SU-DHL-6 (cell line): ENCODE measurements around the gene DLST.

ENCODE experiments used
- H2AFZ ChIP-seq: fragments of 200-600 bp; sonication (generic); 2 replicates; pipeline ENCODE4 v1.6.1; 2014; ENCODE audit warnings: low read depth, mild to moderate bottlenecking, moderate library complexity, mixed read lengths, antibody characterized with exemption, low read length; ENCODE audit not compliant: severe bottlenecking
- H3F3A ChIP-seq: fragments of 200-600 bp; shearing (Covaris generic); 2 replicates; pipeline ENCODE4 v1.6.0; 2016; ENCODE audit warnings: antibody characterized with exemption, mild to moderate bottlenecking; ENCODE audit not compliant: insufficient read depth
- H3K27ac ChIP-seq: fragments of 200-600 bp; sonication (generic); 2 replicates; pipeline ENCODE4 v1.5.1; 2016; ENCODE audit warnings: low read depth, mild to moderate bottlenecking, low read length, moderate library complexity, mixed read lengths
- H3K27me3 ChIP-seq: fragments of 200-600 bp; sonication (generic), shearing (Covaris generic); 2 replicates; pipeline ENCODE4 v1.6.0; 2014; ENCODE audit warnings: mild to moderate bottlenecking, low read length
- H3K36me3 ChIP-seq: fragments of 200-600 bp; sonication (generic); 2 replicates; pipeline ENCODE4 v1.6.1; 2014; ENCODE audit warnings: mild to moderate bottlenecking, low read length, mixed read lengths
- H3K4me2 ChIP-seq: fragments of 300-600, 200-600 bp; shearing (Covaris generic), sonication (generic); 2 replicates; pipeline ENCODE4 v1.6.0; 2014; ENCODE audit warnings: low read length, low read depth, mild to moderate bottlenecking; ENCODE audit not compliant: poor library complexity, severe bottlenecking
- H3K4me3 ChIP-seq: fragments of 200-600 bp; sonication (generic); 2 replicates; pipeline ENCODE4 v1.5.1; 2014; ENCODE audit warnings: antibody characterized with exemption, low read length, mild to moderate bottlenecking, mixed read lengths; ENCODE audit not compliant: insufficient read depth, poor library complexity, severe bottlenecking
- H3K79me2 ChIP-seq: fragments of 200-600 bp; sonication (generic); 2 replicates; pipeline ENCODE4 v1.6.1; 2014; ENCODE audit warnings: mild to moderate bottlenecking, low read length, moderate library complexity; ENCODE audit not compliant: insufficient read depth
- H3K9ac ChIP-seq: fragments of 200-600 bp; sonication (generic); 2 replicates; pipeline ENCODE4 v1.7.0; 2014; ENCODE audit warnings: mild to moderate bottlenecking, low read length
- H3K9me2 ChIP-seq: fragments of 200-600 bp; sonication (generic); replicated peaks from 2 replicates; pipeline ENCODE4 v1.6.1; 2014; ENCODE audit warnings: low read length; ENCODE audit not compliant: insufficient read depth
- H3K9me3 ChIP-seq: fragments of 200-600 bp; sonication (generic); 2 replicates; pipeline ENCODE4 v1.6.1; 2014; ENCODE audit warnings: low read length, mixed read lengths; ENCODE audit not compliant: insufficient read depth
- H4K20me1 ChIP-seq: fragments of 200-600 bp; sonication (generic); 2 replicates; pipeline ENCODE4 v1.6.1; 2014; ENCODE audit warnings: low read depth, mild to moderate bottlenecking, antibody characterized with exemption, low read length, moderate library complexity, mixed read lengths
- CTCF ChIP-seq: fragments of 200-600 bp; sonication (generic); IDR thresholded peaks from one replicate; pipeline ENCODE4 v1.5.1; 2017; ENCODE audit warnings: antibody characterized with exemption, mild to moderate bottlenecking, low read length, moderate library complexity; ENCODE audit not compliant: insufficient read depth, poor library complexity, severe bottlenecking
- EZH2phosphoT487 ChIP-seq: fragments of 200-600 bp; sonication (generic), shearing (Covaris generic); conservative IDR thresholded peaks from 2 replicates; pipeline ENCODE4 v1.6.1; 2018; ENCODE audit warnings: mild to moderate bottlenecking, antibody characterized with exemption, low read length, moderate library complexity, mixed read lengths

The DLST gene

GRCh38 chr14:74905595-74906142 lies 24.0 kb downstream of the DLST start:
- H3K9me3 ChIP-seq: no peaks in the 10 kb centered on the region
- H3K4me2 ChIP-seq: no peak overlapping the region
- H3K79me2 ChIP-seq: no peaks in the 10 kb centered on the region
- H3K4me3 ChIP-seq: no peak overlapping the region
- no peak overlapping the region for H2AFZ ChIP-seq
- H3K27me3 ChIP-seq: no peaks in the 10 kb centered on the region
- H3F3A ChIP-seq: peaks cover 21% of the 10 kb centered on the region; the same call in 1 of the 2 replicates
- peaks cover 13% of the 10 kb centered on the region for H3K36me3 ChIP-seq
- no peak overlapping the region for H3K27ac ChIP-seq
- H4K20me1 ChIP-seq: no peaks in the 10 kb centered on the region
- no peaks in the 10 kb centered on the region for H3K9me2 ChIP-seq
- peak; percentile 97 for TF ChIP-seq CTCF
- no peak for TF ChIP-seq EZH2phosphoT487
- no peak overlapping the region for H3K9ac ChIP-seq

GRCh38 chr14:74906925-74907521 lies 25.3 kb downstream of the DLST start:
- H3F3A ChIP-seq: peaks cover 17% of the 10 kb centered on the region; the same call in 1 of the 2 replicates
- H2AFZ ChIP-seq: no peak overlapping the region
- no peak overlapping the region for H3K9ac ChIP-seq
- H3K27ac ChIP-seq: no peak overlapping the region
- no peak overlapping the region for H3K4me2 ChIP-seq
- H3K9me2 ChIP-seq: no peaks in the 10 kb centered on the region
- H3K4me3 ChIP-seq: no peak overlapping the region
- H3K36me3 ChIP-seq: no peaks in the 10 kb centered on the region
- H3K27me3 ChIP-seq: no peaks in the 10 kb centered on the region
- no peak for TF ChIP-seq EZH2phosphoT487
- TF ChIP-seq CTCF: peak; percentile 9
- no peaks in the 10 kb centered on the region for H4K20me1 ChIP-seq
- no peaks in the 10 kb centered on the region for H3K79me2 ChIP-seq
- no peaks in the 10 kb centered on the region for H3K9me3 ChIP-seq

GRCh38 chr14:74907744-74908143 lies 26.0 kb downstream of the DLST start:
- H3F3A ChIP-seq: peaks cover 17% of the 10 kb centered on the region; the same call in 1 of the 2 replicates
- TF ChIP-seq CTCF (no peak), EZH2phosphoT487 (no peak)
- H3K27ac ChIP-seq: no peak overlapping the region
- H4K20me1 ChIP-seq: no peaks in the 10 kb centered on the region
- no peaks in the 10 kb centered on the region for H3K79me2 ChIP-seq
- no peaks in the 10 kb centered on the region for H3K36me3 ChIP-seq
- H2AFZ ChIP-seq: no peak overlapping the region
- no peak overlapping the region for H3K4me2 ChIP-seq
- no peak overlapping the region for H3K9ac ChIP-seq
- H3K27me3 ChIP-seq: no peaks in the 10 kb centered on the region
- no peak overlapping the region for H3K4me3 ChIP-seq
- H3K9me3 ChIP-seq: no peaks in the 10 kb centered on the region
- H3K9me2 ChIP-seq: no peaks in the 10 kb centered on the region
